Common myeloid progenitor, CD34-positive (primary cell): ENCODE measurements around the gene CHRNA4.

ENCODE experiments used
- CTCF ChIA-PET: fragments of 350-600 bp; sonication (Branson Sonifier 250); formaldehyde crosslinking; loops from one replicate; lab custom pipeline; 2021; ENCODE audit warnings: antibody characterized with exemption; lab: Charles Lee
- POLR2A ChIA-PET: fragments of 350-600 bp; sonication (Branson Sonifier 250); formaldehyde crosslinking; loops from one replicate; lab custom pipeline; 2021; ENCODE audit warnings: antibody characterized with exemption; lab: Charles Lee
- DNase-seq, 3 donors: peaks; one replicate each; pipeline versions ENCODE4 v3.0.0 to v3.0.0-alpha.2; 2013
- H3K27ac ChIP-seq, 2 experiments: 1 replicate in 1 of 2; 2 replicates in 1 of 2; pipeline ENCODE4 v1.7.0; 2013; ENCODE audit warnings: inconsistent platforms in 2 of 2, low read length in 2 of 2, mild to moderate bottlenecking in 2 of 2, low read depth in 1 of 2, moderate library complexity in 1 of 2; ENCODE audit not compliant: severe bottlenecking in 2 of 2, insufficient read depth in 1 of 2, poor library complexity in 1 of 2
- H3K27me3 ChIP-seq, 5 experiments: replicated peaks in 2 of 5; 1 replicate in 3 of 5; 2 replicates in 2 of 5; pipeline versions ENCODE4 v1.6.1 to v1.7.0; 2013; ENCODE audit warnings: low read length in 4 of 5, mild to moderate bottlenecking in 2 of 5, moderate library complexity in 2 of 5, inconsistent platforms in 1 of 5; ENCODE audit not compliant: insufficient read depth in 5 of 5, control insufficient read depth in 4 of 5
- H3K36me3 ChIP-seq, 4 experiments: 1 replicate in 2 of 4; 2 replicates in 2 of 4; pipeline versions ENCODE4 v1.6.1 to v1.7.0; 2013; ENCODE audit warnings: low read length in 3 of 4, control low read depth in 1 of 4, mild to moderate bottlenecking in 1 of 4; ENCODE audit not compliant: control insufficient read depth in 4 of 4, insufficient read depth in 4 of 4
- H3K4me1 ChIP-seq, 4 experiments: 1 replicate in 3 of 4; 2 replicates in 1 of 4; pipeline versions ENCODE4 v1.6.1 to v1.7.1; 2013; ENCODE audit warnings: low read length in 3 of 4, mild to moderate bottlenecking in 3 of 4, control low read depth in 1 of 4, inconsistent platforms in 1 of 4, moderate library complexity in 1 of 4; ENCODE audit not compliant: control insufficient read depth in 4 of 4, insufficient read depth in 4 of 4; ENCODE audit errors: control extremely low read depth in 1 of 4
- H3K4me3 ChIP-seq, 7 experiments: 1 replicate in 4 of 7; 2 replicates in 3 of 7; pipeline versions ENCODE4 v1.5.1 to v1.7.0; 2013; ENCODE audit warnings: mild to moderate bottlenecking in 7 of 7, low read length in 6 of 7, moderate library complexity in 6 of 7, inconsistent platforms in 2 of 7, low read depth in 2 of 7, control low read depth in 1 of 7; ENCODE audit not compliant: insufficient read depth in 4 of 7, control insufficient read depth in 1 of 7; ENCODE audit errors: extremely low read depth in 1 of 7
- H3K9me3 ChIP-seq, 5 experiments: 1 replicate in 4 of 5; 2 replicates in 1 of 5; pipeline versions ENCODE4 v1.6.1 to v1.7.1; 2013; ENCODE audit warnings: low read length in 4 of 5, mild to moderate bottlenecking in 2 of 5, inconsistent platforms in 1 of 5, low read depth in 1 of 5, moderate library complexity in 1 of 5; ENCODE audit not compliant: control insufficient read depth in 4 of 5, insufficient read depth in 2 of 5; ENCODE audit errors: control extremely low read depth in 1 of 5
- WGBS: methylation state at CpG from one replicate; pipeline ENCODE4 v1.1.5; 2013; ENCODE audit not compliant: insufficient coverage; 5-methylcytosine and 5-hydroxymethylcytosine counted together

The CHRNA4 gene

GRCh38 chr20:63406011-63406410 lies 44.9 kb upstream of the CHRNA4 start:
- Histone ChIP-seq H3K9me3 (no peaks in the 10 kb centered on the region), H3K27me3 (peaks cover 0 to 4% (median 0%) of the 10 kb centered on the region in 5 experiments), H3K4me3 (no peak overlapping the region), H3K27ac (no peak overlapping the region), H3K4me1 (peaks cover 0 to 6% (median 3%) of the 10 kb centered on the region in 4 experiments), H3K36me3 (no peaks in the 10 kb centered on the region)
- no peak for DNase-seq
- 95% methylated on average over 23 of the region's 23 CpGs for WGBS
- POLR2A ChIA-PET: no interaction called here
- CTCF ChIA-PET: no interaction called here

GRCh38 chr20:63405102-63405730 lies 44.1 kb upstream of the CHRNA4 start:
- 74% methylated on average over 27 of the region's 31 CpGs for WGBS
- Histone ChIP-seq H3K4me1 (peaks cover 0 to 5% (median 3%) of the 10 kb centered on the region in 4 experiments), H3K4me3 (no peak overlapping the region), H3K27me3 (peaks cover 0 to 4% (median 0%) of the 10 kb centered on the region in 5 experiments), H3K9me3 (no peaks in the 10 kb centered on the region), H3K36me3 (no peaks in the 10 kb centered on the region), H3K27ac (no peak overlapping the region)
- DNase-seq: peak in 2 of 3 donors; percentile 27 to 30
- ChIA-PET POLR2A (no interaction called here), CTCF (no interaction called here)

- CTCF ChIA-PET: no interaction called here
These were observed 43.3 kb upstream of the CHRNA4 start for GRCh38 chr20:63404129-63405085.

GRCh38 chr20:63403403-63404105 lies 42.4 kb upstream of the CHRNA4 start:
- CTCF ChIA-PET: no interaction called here
- POLR2A ChIA-PET: no interaction called here
- Histone ChIP-seq H3K36me3 (no peaks in the 10 kb centered on the region), H3K27me3 (peaks cover 0 to 4% (median 0%) of the 10 kb centered on the region in 5 experiments), H3K4me1 (peaks cover 0 to 5% (median 3%) of the 10 kb centered on the region in 4 experiments), H3K27ac (no peak overlapping the region), H3K4me3 (no peak overlapping the region), H3K9me3 (no peaks in the 10 kb centered on the region)
- 95% methylated on average over 19 of the region's 19 CpGs for WGBS
- no peak for DNase-seq

More at GRCh38 chr20:63404129-63405085, 43.3 kb upstream of the CHRNA4 start:
- no peak overlapping the region for H3K4me3 ChIP-seq
- no peak for DNase-seq
- WGBS: 90% methylated on average over 31 of the region's 34 CpGs
- peaks cover 0 to 5% (median 3%) of the 10 kb centered on the region in 4 experiments for H3K4me1 ChIP-seq
- POLR2A ChIA-PET: no interaction called here
- H3K9me3 ChIP-seq: no peaks in the 10 kb centered on the region
- H3K36me3 ChIP-seq: no peaks in the 10 kb centered on the region
- H3K27ac ChIP-seq: no peak overlapping the region
- peaks cover 0 to 4% (median 0%) of the 10 kb centered on the region in 5 experiments for H3K27me3 ChIP-seq

- CTCF ChIA-PET: no interaction called here
- POLR2A ChIA-PET: no interaction called here
- H3K36me3 ChIP-seq: no peaks in the 10 kb centered on the region
- H3K27me3 ChIP-seq: peaks cover 0 to 4% (median 0%) of the 10 kb centered on the region in 5 experiments
- 0% methylated on average over 3 of the region's 9 CpGs for WGBS
- H3K4me1 ChIP-seq: peaks cover 0 to 5% (median 3%) of the 10 kb centered on the region in 4 experiments
- H3K4me3 ChIP-seq: no peak overlapping the region
- DNase-seq: no peak
- no peak overlapping the region for H3K27ac ChIP-seq
- no peaks in the 10 kb centered on the region for H3K9me3 ChIP-seq
These were observed 41.7 kb upstream of the CHRNA4 start for GRCh38 chr20:63402860-63403220.

- ChIA-PET CTCF (no interaction called here), POLR2A (no interaction called here)
- H3K9me3 ChIP-seq: no peaks in the 10 kb centered on the region
- DNase-seq: no peak
- no peaks in the 10 kb centered on the region for H3K36me3 ChIP-seq
- no peak overlapping the region for H3K27ac ChIP-seq
- peaks cover 0 to 5% (median 3%) of the 10 kb centered on the region in 4 experiments for H3K4me1 ChIP-seq
- WGBS: 74% methylated on average over 16 of the region's 24 CpGs
- H3K27me3 ChIP-seq: peaks cover 0 to 4% (median 0%) of the 10 kb centered on the region in 5 experiments
- H3K4me3 ChIP-seq: no peak overlapping the region
These were observed 41.2 kb upstream of the CHRNA4 start for GRCh38 chr20:63402181-63402859.
